CD1c-positive myeloid dendritic cell (primary cell): ENCODE data around the gene MED10.

ENCODE experiments used
- DNase-seq: peaks from one replicate; pipeline ENCODE4 v3.0.0-alpha.2; 2016; ENCODE audit errors: extremely low spot score

MED10 gene

DNA sequence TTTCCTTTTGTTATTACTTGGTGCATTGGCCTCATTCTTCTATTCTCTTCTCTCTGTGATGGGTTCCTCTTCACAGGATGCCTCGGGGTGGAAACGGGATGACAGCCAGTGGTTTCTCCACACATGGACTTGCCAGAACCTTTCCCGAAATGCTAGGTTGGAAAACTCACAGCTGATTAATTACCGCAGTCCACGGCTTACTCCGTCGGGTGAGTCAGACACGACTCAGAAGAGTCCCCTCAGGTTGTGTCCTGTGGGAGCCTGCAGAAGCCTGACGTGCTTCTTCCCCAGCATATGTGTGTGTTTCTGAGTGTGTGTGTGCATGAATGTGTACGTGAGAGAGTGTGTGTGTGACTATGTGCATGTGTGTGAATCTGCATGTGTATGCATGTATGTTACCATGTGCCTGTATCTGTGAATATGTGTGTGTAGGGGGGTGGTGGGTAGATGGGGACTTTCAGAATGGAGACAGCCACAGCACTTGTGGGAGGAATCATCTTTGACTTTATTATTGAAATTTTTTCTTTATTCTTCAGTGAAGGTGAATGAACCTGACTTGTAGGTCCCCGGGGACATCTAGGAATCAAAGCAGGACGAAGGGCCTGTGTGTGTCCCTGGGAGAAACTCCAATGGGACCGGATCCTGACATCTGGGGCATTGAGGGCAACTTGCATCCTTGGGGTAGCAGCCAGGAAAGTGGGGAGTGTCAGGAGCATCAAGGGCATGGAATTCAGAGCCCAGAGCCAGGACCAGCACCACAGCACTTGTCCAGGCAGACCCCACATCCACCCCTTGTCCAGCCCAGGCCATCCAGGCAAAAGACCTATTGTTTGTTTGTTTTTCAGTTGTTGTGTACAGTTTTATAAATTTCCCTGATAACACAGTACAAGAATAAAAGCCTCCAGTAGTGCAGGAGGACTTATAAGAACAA, 21.9 kb upstream of the MED10 start:
- DNase-seq, result no peak

DNA sequence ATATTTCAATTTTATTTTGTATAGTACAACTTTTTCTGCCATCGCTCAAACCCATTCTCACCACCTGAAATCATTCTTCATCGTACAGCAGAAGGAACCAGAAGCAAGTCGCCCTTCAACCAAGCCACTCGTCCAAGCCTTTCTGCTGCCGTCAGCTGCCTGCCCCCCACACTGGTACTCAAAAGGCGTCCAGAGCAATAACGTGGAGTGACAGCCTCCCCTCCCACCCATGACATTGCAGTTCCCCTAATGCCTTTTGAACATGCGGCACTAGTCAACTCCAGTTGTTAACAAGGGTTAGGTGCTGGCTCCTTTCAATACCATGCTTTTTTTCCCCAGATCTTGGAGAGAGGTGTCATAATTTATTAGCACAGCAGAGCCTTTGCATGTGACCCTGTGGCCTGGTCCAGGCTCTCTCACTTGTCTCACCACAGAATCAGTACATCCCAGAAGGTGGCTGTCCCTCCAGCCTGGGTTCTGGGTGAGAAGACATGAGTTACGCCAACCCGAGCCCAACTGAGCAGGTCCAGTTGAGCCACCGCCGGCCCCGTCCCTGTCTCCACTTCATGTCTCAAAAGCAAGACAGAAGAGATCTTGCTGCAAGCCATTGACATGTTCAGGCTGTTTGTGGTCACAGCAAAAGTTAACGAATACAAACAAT, 20.4 kb upstream of the MED10 start:
- no peak for DNase-seq

DNA sequence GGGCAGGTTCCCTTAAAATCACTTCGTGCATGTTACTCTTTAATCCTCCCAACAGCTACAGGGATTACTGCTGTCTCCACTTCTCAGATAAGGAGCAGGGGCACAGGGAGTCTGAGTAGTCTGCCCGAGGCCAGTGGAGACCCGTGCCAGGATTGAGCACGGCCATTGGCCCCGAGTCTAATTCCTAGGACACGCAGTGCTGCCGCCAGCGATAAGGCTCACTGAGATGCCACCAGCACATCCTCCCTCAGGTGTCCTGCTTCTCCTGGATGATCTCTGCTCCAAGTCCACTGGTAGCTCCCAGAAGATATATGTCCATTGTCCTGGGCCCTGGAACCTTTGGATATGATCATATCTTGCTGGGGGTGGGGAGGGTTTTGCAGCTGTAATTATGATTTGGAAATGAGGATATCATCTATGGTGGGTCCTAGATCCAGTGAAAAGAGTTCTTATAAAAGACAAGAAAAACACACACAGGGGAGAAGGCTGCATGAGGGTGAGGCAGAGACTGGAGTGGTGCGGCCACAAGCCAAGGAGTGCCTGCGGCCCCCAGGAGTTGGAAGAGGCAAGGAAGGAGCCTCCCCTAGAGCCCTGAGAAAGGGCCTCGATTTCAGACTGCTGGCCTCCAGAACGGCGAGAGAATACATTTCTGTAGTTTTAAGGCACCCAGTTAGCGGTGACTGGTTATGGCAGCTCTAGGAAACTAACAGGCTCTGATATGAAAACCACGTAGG, 19.4 kb upstream of the MED10 start:
- DNase-seq, result no peak

DNA sequence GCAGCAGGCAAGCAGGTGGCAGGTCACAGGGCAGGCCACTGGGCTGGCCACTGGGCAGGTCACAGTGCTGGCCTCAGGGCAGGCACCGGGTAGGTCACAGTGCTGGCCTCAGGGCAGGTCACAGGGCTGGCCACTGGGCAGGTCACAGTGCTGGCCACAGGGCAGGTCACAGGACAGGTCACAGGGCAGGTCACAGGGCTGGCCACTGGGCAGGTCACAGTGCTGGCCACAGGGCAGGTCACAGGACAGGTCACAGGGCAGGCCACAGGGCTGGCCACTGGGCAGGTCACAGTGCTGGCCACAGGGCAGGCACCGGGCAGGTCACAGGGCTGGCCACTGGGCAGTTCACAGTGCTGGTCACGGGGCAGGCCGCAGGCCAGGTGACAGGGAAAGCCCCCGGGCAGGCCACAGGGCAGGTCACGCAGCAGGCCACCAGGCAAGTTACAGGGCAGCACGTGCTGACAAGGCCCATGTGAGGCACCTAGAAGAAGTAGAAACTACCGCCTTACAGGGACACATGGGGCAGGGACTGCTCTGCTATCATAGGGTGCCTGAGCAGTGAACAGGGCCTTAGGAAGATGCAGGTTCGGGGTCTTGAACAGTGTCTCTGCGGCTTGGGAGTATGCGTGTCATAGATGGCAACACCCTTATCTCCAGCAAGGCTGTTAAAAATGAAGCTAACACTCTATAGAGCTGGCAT, 18.6 kb upstream of the MED10 start:
- DNase-seq, result no peak

DNA sequence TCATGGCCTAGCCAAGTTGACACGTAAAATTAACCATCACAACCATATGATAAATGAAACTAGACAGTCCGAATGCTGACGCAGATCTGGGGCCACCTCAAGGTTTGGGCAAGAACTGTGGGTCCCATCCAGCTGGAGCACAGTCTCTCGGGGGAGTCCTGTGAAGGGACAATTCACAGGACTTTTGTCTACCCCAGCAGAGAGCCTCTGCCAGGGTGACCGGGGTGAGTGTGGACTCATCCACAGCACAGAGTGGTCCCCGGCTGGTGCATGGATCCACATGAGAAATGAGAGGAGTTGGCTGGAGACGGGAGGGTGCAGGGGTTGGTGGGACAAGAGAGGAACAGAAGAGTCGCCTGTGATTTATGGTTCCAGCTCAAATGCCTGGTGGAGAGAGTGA, 17.7 kb upstream of the MED10 start:
- no peak for DNase-seq

DNA sequence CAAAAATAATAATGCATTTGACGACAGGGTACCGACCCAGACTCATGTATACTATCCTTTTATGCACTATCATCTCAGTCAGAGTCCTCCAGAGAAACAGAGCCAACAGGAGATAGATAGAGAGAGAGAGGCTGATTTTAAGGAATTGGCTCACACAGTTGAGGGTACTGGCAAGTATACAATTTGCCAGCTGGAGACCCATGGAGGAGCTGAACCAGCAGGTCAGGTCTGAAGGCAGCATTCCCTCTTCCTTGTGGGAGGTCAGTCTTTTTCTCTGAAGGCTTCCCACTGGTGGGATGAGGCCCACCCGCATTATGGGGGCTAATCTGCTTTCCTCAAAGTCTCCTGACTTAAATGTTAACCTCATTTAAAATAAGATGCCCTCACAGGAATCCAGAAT, 17.3 kb upstream of the MED10 start:
- DNase-seq, result no peak

DNA sequence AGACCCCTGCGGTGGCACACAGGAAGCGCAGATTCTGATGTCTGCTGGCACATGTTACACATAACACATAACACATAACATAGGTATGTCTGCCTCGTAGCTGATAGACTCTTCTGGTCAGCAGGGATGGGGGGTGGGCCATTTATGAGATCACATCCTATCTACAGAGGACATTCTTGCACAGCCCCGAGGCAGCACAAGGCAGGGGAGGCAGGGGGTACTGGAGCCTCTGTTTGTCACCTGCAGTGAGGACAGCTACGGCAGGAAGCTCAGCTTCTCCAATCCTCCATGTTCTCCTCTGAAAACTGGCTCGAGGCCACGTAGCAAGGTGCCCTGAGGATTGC, 16.7 kb upstream of the MED10 start:
- DNase-seq, result no peak

DNA sequence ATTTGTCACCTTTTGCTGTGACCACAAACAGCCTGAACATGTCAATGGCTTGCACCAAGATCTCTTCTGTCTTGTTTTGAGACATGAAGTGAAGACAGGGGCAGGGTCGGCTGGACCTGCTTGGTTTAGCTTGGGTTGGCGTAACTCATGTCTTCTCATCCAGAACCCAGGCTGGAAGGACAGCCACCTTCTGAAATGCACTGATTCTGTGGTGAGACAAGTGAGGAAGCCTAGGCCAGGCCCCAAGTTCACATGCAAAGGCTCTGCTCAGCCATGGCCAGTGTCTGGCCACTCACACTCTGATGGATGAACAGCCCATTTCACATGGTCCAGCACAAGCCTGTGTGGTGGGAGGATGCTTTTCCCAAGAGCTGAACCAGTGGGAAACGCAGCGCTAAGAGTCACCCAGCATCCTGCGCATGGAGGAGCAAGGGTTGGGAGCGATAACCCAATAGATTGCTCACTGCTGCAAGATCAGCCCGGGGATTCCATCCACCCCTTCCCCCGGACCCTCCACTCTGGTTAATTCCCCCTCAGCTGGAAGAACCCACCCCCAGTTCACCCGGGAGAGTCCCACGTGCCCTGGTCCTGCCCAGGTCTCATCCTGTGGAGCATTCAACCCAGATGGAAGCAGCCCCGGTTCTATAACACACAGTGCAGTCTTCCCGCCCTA, 16.2 kb upstream of the MED10 start:
- no peak for DNase-seq

DNA sequence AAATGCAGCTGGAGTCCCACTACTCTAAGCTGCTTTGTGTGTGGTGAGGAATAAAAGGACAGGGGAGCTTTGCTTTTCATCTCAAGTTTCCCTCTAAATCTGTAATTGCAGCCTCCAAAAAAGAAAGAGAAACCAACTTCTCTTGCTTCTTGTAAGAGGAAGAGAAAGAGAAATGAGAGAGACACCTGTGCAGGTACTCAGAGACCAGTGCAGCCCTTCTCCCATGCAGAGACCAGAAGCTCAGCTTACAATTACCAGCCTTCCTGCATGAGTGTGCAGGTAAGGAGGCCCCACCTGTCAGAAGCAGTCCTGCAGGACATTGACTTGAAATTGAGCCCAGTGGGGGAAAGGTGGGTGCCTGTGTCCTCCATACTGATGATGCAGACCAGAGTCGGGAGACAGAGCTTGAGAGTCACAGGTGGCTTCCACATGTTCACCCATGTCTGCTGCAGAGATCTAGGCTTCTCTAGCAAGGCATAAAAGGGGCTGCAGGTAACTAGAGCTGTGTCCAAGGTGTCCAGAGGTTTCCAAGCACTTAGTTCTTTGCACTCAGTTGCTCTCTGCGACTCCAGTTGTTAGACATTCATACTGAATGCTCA, 15.3 kb upstream of the MED10 start:
- DNase-seq, result no peak

DNA sequence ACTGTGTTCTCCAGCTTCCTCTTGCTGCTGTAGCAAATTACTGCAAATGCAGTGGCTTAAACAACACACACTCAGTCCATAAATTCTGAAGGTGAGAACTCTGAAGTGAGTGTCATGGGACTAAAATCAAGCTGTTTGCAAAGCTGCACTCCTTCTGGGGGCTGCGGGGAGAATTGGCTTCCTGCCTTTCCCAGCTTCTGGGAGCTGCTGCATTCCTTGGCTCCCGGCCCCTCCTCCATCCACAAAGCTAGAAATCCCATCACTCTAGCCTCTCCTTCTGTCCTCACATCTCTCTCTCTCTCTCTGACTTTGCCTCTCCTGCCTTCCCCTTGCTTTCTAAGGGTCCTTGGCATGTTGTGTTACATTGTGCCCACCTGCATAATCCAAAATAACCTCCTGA, 14.2 kb upstream of the MED10 start:
- no peak for DNase-seq

DNA sequence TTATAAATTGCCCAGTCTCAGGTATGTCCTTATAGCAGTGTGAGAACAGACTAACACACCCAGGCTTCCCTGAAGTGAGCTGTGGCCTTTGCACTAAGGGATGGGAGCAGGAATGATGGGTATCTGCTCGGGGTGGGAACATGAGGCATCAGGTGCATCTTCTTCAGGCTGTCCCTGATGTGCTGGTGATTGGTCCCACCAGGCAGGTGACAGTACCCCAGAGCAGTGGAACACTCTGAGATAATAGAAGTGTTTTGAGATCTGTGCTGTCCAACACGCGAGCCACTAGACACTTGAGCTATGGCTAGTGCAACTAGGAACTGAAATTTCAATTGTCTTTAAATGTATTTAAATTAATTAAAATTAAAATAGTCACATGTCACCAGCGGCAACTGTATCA, 12.8 kb upstream of the MED10 start:
- no peak for DNase-seq

DNA sequence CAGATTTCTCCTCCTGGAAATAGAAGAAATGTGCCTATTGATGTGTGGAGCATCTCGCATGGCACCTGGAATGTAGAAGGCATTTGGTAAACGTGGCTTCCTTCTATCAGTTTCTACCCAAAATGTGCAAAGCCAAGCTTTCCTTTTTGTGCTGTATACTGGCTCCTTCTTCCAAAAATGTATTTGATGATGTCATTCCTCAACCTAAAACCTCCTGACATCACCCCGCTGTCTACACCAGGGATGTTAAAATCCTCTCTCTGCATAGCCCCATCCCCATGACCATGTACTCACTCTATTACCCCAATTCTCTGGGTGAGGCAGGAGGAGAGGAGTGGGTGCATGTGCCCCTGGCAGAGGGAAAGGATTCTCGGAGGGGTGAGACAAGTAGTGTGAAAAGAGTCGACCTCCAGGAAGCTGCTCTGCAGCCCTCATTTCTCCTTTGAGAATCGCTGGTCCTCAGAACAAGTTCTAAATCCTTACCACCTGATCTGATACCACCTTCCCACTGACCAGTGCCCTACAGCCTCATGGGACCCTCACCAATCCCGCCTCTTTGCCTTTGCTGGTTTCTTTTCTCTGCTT, 11.7 kb upstream of the MED10 start:
- DNase-seq, result no peak

DNA sequence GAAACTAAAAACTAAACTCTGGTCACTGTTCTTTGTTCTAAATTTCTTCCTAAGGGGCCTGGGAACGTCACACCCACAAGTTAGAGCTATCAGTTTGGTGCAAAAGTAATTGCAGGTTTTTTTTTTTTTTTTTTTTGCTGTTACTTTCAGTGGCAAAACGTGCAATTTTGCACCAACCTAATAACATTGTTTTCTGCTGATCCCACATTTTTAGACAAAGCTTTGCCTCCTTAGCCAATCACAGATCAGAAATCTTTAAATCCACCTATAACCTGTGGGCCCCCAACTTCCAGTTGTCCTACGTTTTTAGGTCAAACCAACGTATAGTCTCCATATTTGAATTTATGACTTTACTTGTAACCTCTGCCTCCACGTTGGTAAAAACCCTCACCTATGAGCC, 11.1 kb upstream of the MED10 start:
- no peak for DNase-seq

DNA sequence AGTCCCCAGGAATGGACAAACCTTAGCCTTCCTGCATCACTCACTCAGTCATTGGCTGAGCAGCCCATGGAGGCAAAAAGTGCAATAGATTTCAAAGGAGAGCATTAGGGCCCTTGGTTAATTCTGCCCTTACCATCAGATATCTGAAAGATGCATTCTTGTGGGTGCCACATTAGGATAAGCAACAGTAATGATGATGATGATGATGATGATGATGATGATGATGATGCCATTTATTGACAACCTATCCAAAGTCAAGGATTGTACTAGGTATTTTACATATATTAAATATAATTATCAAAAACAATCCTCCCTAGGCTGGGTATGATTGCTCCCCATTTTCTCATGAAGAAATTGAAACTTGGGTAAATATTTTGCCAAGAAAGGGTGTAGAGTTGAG, 9.6 kb upstream of the MED10 start:
- no peak for DNase-seq

DNA sequence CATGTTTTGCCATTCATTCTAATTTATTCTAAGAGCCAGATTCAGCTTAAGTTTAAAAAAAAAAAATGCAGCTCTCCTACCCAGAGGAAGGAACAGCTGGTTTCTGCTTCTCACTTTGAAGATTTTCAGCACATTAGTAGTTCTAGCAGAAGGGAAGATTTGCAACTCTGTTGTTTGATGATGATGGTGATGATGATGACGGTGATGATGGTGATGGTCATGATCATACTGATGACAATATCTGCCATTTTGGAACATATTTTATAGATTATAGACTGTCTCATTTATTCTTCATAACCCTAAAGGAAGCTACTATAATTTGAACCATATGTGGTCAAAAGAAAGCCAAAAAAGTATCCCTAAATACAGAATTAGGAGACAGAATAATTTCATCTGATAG, 7.9 kb upstream of the MED10 start:
- DNase-seq, result no peak

DNA sequence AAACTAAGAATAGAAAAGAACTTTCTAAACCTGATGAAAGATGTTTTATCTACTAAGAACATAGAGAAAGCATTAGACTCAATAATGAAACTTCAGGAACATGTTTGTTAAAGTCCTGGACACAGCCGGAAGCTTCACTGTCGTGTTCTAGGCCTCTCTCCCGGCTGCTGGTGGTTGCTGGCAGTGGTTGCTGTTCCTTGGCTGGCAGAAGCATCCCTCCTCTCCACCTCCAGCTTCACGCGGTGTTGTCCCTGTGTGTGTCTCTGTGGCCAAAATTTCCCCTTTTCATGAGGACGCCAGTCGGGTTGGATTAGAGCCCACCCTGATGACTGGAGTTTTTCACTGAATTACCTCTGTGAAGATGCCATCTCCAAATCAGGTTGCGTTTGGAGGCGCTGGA, 6.5 kb upstream of the MED10 start:
- DNase-seq, result no peak

DNA sequence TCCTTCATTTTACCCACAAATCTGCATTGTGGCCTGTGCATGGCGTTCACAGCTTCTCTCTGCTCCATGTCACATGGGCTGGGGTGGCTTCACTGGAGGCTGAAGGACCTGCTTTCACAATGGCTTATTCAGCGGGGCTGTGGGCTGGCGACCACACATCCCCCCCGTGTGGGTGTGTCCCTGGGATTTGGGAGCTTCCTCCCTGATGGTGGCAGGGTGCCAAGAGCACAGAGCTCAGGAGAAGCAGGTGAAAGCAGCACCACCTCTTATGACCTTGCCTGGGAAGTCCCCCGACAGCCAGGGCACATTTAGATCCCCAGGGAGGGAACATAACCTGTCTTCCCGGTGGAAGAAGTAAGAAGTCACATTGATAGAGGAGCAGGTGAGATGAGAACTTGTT, 5.0 kb upstream of the MED10 start:
- no peak for DNase-seq

DNA sequence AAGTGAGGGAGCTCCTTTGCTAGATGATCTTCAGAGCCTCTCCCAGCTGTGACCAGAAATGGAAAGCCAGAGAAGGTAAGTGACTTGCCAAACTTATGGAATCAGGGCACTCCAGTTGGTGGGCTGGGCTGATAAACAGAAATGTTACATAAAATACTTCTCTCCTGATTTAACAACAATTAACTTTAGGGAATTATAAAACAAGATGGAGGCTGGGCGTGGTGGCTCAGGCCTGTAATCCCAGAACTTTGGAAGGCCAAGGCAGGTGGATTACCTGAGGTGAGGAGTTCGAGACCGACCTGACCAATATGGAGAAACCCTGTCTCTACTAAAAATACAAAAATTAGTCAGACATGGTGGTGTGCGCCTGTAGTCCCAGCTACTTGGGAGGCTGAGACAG, 899 bp upstream of the MED10 start:
- DNase-seq, result no peak

DNA sequence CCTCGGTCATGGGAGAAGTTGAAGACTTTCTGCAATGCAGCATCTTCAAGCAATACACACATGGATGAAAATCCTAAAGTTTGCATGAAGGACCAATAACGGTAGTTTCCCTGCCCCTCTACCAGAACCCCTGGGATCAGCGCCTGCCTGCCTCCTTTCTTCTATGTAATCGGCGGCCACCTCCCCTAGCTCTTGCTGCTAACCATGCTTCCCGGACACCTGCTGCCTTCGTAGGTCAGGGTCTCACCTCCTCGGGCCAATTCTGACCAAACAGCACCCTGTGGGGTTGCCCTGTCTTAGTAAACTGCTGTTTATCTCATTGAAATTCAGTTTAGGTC, 388 bp upstream of the MED10 start:
- DNase-seq, result no peak

DNA sequence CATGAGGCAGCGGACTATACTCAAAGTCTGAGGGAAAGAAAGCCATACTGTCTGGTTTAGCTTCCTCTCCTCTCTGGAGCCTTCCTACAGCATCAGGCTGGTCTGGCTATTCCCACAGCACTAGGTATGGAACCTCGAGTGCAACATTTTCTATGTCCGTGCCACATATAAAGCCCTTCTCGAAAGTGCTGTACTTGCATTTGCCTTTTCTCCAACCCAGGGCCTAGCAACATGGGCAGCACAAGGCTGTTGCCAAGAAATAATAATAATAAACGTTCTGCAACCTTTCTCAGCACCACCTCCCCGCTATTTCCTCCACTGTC, 804 bp downstream of the MED10 start:
- no peak for DNase-seq

DNA sequence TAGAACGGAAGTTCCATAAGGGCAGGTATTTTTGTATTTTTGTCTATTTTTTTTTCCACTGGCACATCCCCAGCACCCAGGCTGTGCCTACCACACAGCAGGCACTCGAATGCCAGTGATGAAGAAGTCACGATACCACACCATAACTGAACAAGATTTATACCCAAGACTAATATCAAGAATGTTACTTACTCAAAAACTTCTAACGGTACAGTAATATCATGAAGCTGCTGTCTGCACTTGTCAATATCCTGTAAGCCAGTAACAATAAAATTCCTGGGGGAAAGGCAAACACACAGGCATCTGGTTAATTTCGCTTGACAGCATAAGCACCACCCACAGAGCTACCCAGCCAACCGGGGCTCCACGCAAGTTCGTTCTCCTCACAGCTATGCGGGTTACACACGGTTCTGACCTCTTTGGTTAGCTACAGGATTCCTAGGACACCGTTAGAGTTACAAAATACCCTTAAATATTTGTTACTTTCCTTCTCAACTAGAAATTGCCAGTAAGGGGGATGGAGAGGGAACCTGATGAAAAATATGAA, 1.3 kb downstream of the MED10 start:
- DNase-seq, result no peak
